H1 (cell line): ENCODE results near the gene FHAD1. TPM values are rescaled to one million over a fixed set of nuclear protein-coding genes. Genes with fewer than 3 reads are reported as not detected.

Source experiments
- SIN3A ChIP-seq, 2 experiments: IDR thresholded peaks in 1 of 2; conservative IDR thresholded peaks in 1 of 2; 2 replicates each; pipeline ENCODE4 v1.6.1; 2011 to 2012; ENCODE audit warnings: low read length in 2 of 2, improper control_type of control experiment in 1 of 2, low read depth in 1 of 2, mild to moderate bottlenecking in 1 of 2
- polyA plus RNA-seq, 7 experiments: library from polyadenylated mRNA; depleted of rRNA in 3 of 7; stranded (reverse) in 5 of 7; unstranded in 2 of 7; fragments of >200 nt in 5 of 7; fragments of 200-250 nt in 2 of 7; gene quantifications; 1 replicate in 5 of 7; 2 replicates in 1 of 7; 4 replicates in 1 of 7; pipeline versions ENCODE4 v1.2.1 to v1.2.3, GENCODE V29; 2011 to 2013; ENCODE audit warnings: missing spikeins in 2 of 7, mixed read lengths in 2 of 7
- total RNA-seq: library from RNA; stranded (reverse); fragmentation: NEBNext Ultra II Directional; extraction: Animal tissue kit (Norgen Biotek cat#: 25700); gene quantifications from 2 replicates; pipeline ENCODE4 v1.2.1, GENCODE V29; 2021

Gene FHAD1
- total and polyA plus RNA-seq, 2 of the 8 experiments (the other 6 are each of a cell fraction or from before 2014, with no cell fraction given), result 0.39 to 0.69 TPM

DNA sequence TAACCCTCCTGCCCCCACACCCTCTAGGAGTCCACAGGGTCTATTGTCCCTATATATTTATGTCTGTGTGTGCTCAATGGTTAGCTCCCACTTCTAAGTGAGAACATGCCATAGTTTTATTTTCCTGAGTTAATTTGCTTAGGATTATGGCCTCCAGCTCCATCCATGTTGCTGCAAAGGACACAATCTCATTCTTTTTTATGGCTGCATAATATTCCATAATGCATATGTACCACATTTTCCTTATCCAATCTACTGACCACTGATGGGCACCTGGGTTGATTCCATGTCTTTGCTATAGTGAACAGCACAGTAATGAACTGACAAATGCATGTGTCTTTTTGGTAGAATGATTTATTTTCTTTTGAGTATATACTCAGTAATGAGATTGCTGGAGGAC lies 13.3 kb upstream of the FHAD1 start (continued):
- no peak for TF ChIP-seq SIN3A (conservative IDR thresholded peaks at IDR 0.05 in 1 of 2, IDR thresholded peaks at IDR 0.05 in 1 of 2; ENCODE audit: low read depth in 1 of 2, low read length in 2 of 2)
